Skeletal muscle tissue (tissue), 4 donors: ENCODE measurements around the gene ID2. TPM values are rescaled to one million over a fixed set of nuclear protein-coding genes. Genes with fewer than 3 reads are reported as not detected.

ENCODE experiments used
- H3K27ac ChIP-seq: one replicate; pipeline ENCODE4 v1.7.0; 2013; ENCODE audit warnings: mild to moderate bottlenecking, low read depth, low read length, inconsistent platforms
- H3K27me3 ChIP-seq, 3 donors: one replicate each; pipeline ENCODE4 v1.7.0; 2013; ENCODE audit warnings: low read length in 3 of 3; ENCODE audit not compliant: control insufficient read depth in 3 of 3, insufficient read depth in 3 of 3
- H3K36me3 ChIP-seq, 3 donors: one replicate each; pipeline ENCODE4 v1.7.0; 2013; ENCODE audit warnings: low read length in 3 of 3; ENCODE audit not compliant: control insufficient read depth in 3 of 3, insufficient read depth in 3 of 3
- H3K4me1 ChIP-seq, 3 donors: one replicate each; pipeline ENCODE4 v1.7.0; 2013; ENCODE audit warnings: low read length in 3 of 3, mild to moderate bottlenecking in 3 of 3; ENCODE audit not compliant: control insufficient read depth in 3 of 3, insufficient read depth in 3 of 3
- H3K4me3 ChIP-seq, 3 donors: one replicate each; pipeline ENCODE4 v1.7.0; 2013; ENCODE audit warnings: low read length in 3 of 3
- H3K9ac ChIP-seq, 3 donors: one replicate each; pipeline ENCODE4 v1.7.0; 2013; ENCODE audit warnings: low read length in 3 of 3, mild to moderate bottlenecking in 3 of 3, moderate library complexity in 2 of 3, low read depth in 1 of 3
- H3K9me3 ChIP-seq, 3 donors: one replicate each; pipeline ENCODE4 v1.7.0; 2013; ENCODE audit warnings: low read length in 3 of 3; ENCODE audit not compliant: control insufficient read depth in 3 of 3
- total RNA-seq: library from RNA; depleted of rRNA; stranded (reverse); fragments of >200 nt; gene quantifications from one replicate; pipeline ENCODE4 v1.2.3, GENCODE V29; 2014
- donor health status: Osteomylitis.

Gene ID2
- total RNA-seq, 1 donor from 2014 or later = 35.0 TPM

- Histone ChIP-seq H3K9ac (no peak overlapping the region), H3K27me3 (no peaks in the 10 kb centered on the region), H3K27ac (no peak overlapping the region), H3K4me1 (peaks cover 9 to 13% (median 12%) of the 10 kb centered on the region in 3 donors), H3K9me3 (no peaks in the 10 kb centered on the region), H3K4me3 (no peak overlapping the region), H3K36me3 (no peaks in the 10 kb centered on the region)
These were observed 12.6 kb upstream of the ID2 start for GRCh38 chr2:8669157-8669817.

GRCh38 chr2:8670580-8670979, 11.3 kb upstream of the ID2 start:
- H3K4me1 ChIP-seq = peaks cover 11 to 17% (median 14%) of the 10 kb centered on the region in 3 donors
- no peak overlapping the region for H3K4me3 ChIP-seq
- H3K9me3 ChIP-seq = peaks cover 0 to 3% (median 0%) of the 10 kb centered on the region in 3 donors
- H3K27me3 ChIP-seq = no peaks in the 10 kb centered on the region
- no peak overlapping the region for H3K9ac ChIP-seq
- no peak overlapping the region for H3K27ac ChIP-seq
- no peaks in the 10 kb centered on the region for H3K36me3 ChIP-seq

GRCh38 chr2:8671176-8671575, 10.7 kb upstream of the ID2 start:
- H3K4me1 ChIP-seq = peaks cover 17 to 23% (median 20%) of the 10 kb centered on the region in 3 donors
- H3K36me3 ChIP-seq = no peaks in the 10 kb centered on the region
- H3K9ac ChIP-seq = no peak overlapping the region
- no peaks in the 10 kb centered on the region for H3K27me3 ChIP-seq
- H3K9me3 ChIP-seq = peaks cover 0 to 3% (median 0%) of the 10 kb centered on the region in 3 donors
- H3K4me3 ChIP-seq = no peak overlapping the region
- no peak overlapping the region for H3K27ac ChIP-seq

- H3K4me1 ChIP-seq = peaks cover 21 to 30% (median 24%) of the 10 kb centered on the region in 3 donors
- no peak overlapping the region for H3K4me3 ChIP-seq
- no peaks in the 10 kb centered on the region for H3K36me3 ChIP-seq
- no peak overlapping the region for H3K9ac ChIP-seq
- H3K27me3 ChIP-seq = no peaks in the 10 kb centered on the region
- peaks cover 0 to 3% (median 0%) of the 10 kb centered on the region in 3 donors for H3K9me3 ChIP-seq
- no peak overlapping the region for H3K27ac ChIP-seq
These were observed 10.1 kb upstream of the ID2 start for GRCh38 chr2:8671802-8672201.

- no peak overlapping the region for H3K9ac ChIP-seq
- H3K4me3 ChIP-seq = no peak overlapping the region
- peaks cover 0 to 3% (median 0%) of the 10 kb centered on the region in 3 donors for H3K9me3 ChIP-seq
- no peak overlapping the region for H3K27ac ChIP-seq
- no peaks in the 10 kb centered on the region for H3K36me3 ChIP-seq
- no peaks in the 10 kb centered on the region for H3K27me3 ChIP-seq
- H3K4me1 ChIP-seq = peaks cover 31 to 36% (median 33%) of the 10 kb centered on the region in 3 donors
These were observed 8.9 kb upstream of the ID2 start for GRCh38 chr2:8672940-8673339.

GRCh38 chr2:8673381-8673780, 8.5 kb upstream of the ID2 start:
- Histone ChIP-seq H3K9ac (no peak overlapping the region), H3K4me3 (no peak overlapping the region), H3K9me3 (peaks cover 0 to 3% (median 0%) of the 10 kb centered on the region in 3 donors), H3K36me3 (no peaks in the 10 kb centered on the region), H3K4me1 (peaks cover 34 to 37% (median 35%) of the 10 kb centered on the region in 3 donors), H3K27me3 (no peaks in the 10 kb centered on the region), H3K27ac (no peak overlapping the region)

GRCh38 chr2:8674420-8675009, 7.3 kb upstream of the ID2 start:
- H3K27ac ChIP-seq = no peak overlapping the region
- H3K4me1 ChIP-seq = peaks cover 27 to 34% (median 34%) of the 10 kb centered on the region in 3 donors
- peaks cover 0 to 3% (median 0%) of the 10 kb centered on the region in 3 donors for H3K9me3 ChIP-seq
- H3K36me3 ChIP-seq = no peaks in the 10 kb centered on the region
- H3K9ac ChIP-seq = no peak overlapping the region
- no peak overlapping the region for H3K4me3 ChIP-seq
- H3K27me3 ChIP-seq = no peaks in the 10 kb centered on the region

- Histone ChIP-seq H3K4me3 (no peak overlapping the region), H3K4me1 (peaks cover 28 to 39% (median 39%) of the 10 kb centered on the region in 3 donors), H3K36me3 (no peaks in the 10 kb centered on the region), H3K27me3 (no peaks in the 10 kb centered on the region), H3K27ac (peak overlapping the region; percentile 90), H3K9ac (peak overlapping the region in 1 of 3 donors; percentile 87), H3K9me3 (peaks cover 0 to 3% (median 0%) of the 10 kb centered on the region in 3 donors)
These were observed 6.3 kb upstream of the ID2 start for GRCh38 chr2:8675543-8675942.

- peaks cover 32 to 44% (median 43%) of the 10 kb centered on the region in 3 donors for H3K4me1 ChIP-seq
- H3K36me3 ChIP-seq = no peaks in the 10 kb centered on the region
These were observed 5.5 kb upstream of the ID2 start for GRCh38 chr2:8676191-8676920.

More at GRCh38 chr2:8676191-8676920, 5.5 kb upstream of the ID2 start:
- H3K27me3 ChIP-seq = no peaks in the 10 kb centered on the region
- H3K4me3 ChIP-seq = peak overlapping the region; percentile 54 to 81 (median 71)
- H3K9ac ChIP-seq = peak overlapping the region; percentile 73 to 93 (median 87)
- H3K27ac ChIP-seq = peak overlapping the region; percentile 90
- H3K9me3 ChIP-seq = peaks cover 0 to 3% (median 0%) of the 10 kb centered on the region in 3 donors
